B cell (primary cell): ENCODE measurements around the gene GCN1. TPM values are rescaled to one million over a fixed set of nuclear protein-coding genes. Genes with fewer than 3 reads are reported as not detected.
A peak's percentile ranks its signal among the peaks of the same experiment; 100 is the strongest.

ENCODE experiments used
- ATAC-seq: fragments of 200-7000 bp; cut with Tn5 transposase; one replicate; pipeline ENCODE4 v1.10.0; 2021; ENCODE audit warnings: low read depth, mild to moderate bottlenecking, moderate number of reproducible peaks, moderate library complexity
- CTCF ChIA-PET: fragments of 350-600 bp; sonication (Branson Sonifier 250); formaldehyde crosslinking; loops from one replicate; lab custom pipeline; 2021; ENCODE audit warnings: antibody characterized with exemption, inconsistent platforms; lab: Charles Lee
- POLR2A ChIA-PET: fragments of 350-600 bp; sonication (Branson Sonifier 250); formaldehyde crosslinking; loops from one replicate; lab custom pipeline; 2021; ENCODE audit warnings: antibody characterized with exemption; lab: Charles Lee
- DNase-seq: peaks from one replicate; pipeline ENCODE4 v3.0.0; 2013
- H2AFZ ChIP-seq: 2 replicates; pipeline ENCODE4 v1.6.1; 2012; ENCODE audit warnings: mild to moderate bottlenecking, low read depth, low read length; ENCODE audit not compliant: insufficient read depth, poor library complexity, severe bottlenecking
- H3K27ac ChIP-seq, 2 donors: 1 replicate in 1 of 2; 2 replicates in 1 of 2; pipeline ENCODE4 v1.5.1; 2012 to 2013; ENCODE audit warnings: low read length in 2 of 2, mild to moderate bottlenecking in 2 of 2, moderate library complexity in 1 of 2
- H3K27me3 ChIP-seq, 4 experiments: fragments of 200-600 bp in 1 of 4; sonication (generic) in 1 of 4; replicated peaks in 1 of 4; 1 replicate in 2 of 4; 2 replicates in 2 of 4; pipeline versions ENCODE4 v1.6.1 to v1.7.0; 2013 to 2016; ENCODE audit warnings: low read length in 3 of 4, mild to moderate bottlenecking in 2 of 4, mixed read lengths in 1 of 4, moderate library complexity in 1 of 4; ENCODE audit not compliant: insufficient read depth in 4 of 4, control insufficient read depth in 3 of 4; ENCODE audit errors: control extremely low read depth in 1 of 4
- H3K36me3 ChIP-seq, 2 experiments: replicated peaks in 1 of 2; 1 replicate in 1 of 2; 2 replicates in 1 of 2; pipeline versions ENCODE4 v1.6.1 to v1.7.1; 2013; ENCODE audit warnings: low read length in 1 of 2; ENCODE audit not compliant: insufficient read depth in 2 of 2, control insufficient read depth in 1 of 2; ENCODE audit errors: control extremely low read depth in 1 of 2, extremely low read depth in 1 of 2
- H3K4me1 ChIP-seq, 2 donors: fragments of 200-600 bp in 1 of 2; sonication (generic) in 1 of 2; 1 replicate in 1 of 2; 2 replicates in 1 of 2; pipeline versions ENCODE4 v1.5.1 to v1.6.1; 2013 to 2017; ENCODE audit warnings: low read length in 2 of 2; ENCODE audit not compliant: control insufficient read depth in 2 of 2, insufficient read depth in 2 of 2
- H3K4me2 ChIP-seq: replicated peaks from 2 replicates; pipeline ENCODE3; 2012; ENCODE audit warnings: mild to moderate bottlenecking, low read depth, low read length; ENCODE audit not compliant: poor library complexity, severe bottlenecking
- H3K4me3 ChIP-seq, 5 experiments: fragments of 200-600 bp in 1 of 5; sonication (generic) in 1 of 5; 1 replicate in 3 of 5; 2 replicates in 2 of 5; pipeline versions ENCODE4 v1.5.1 to v1.7.0; 2011 to 2016; ENCODE audit warnings: low read length in 4 of 5, mild to moderate bottlenecking in 4 of 5, low read depth in 2 of 5, control low read depth in 1 of 5, moderate library complexity in 1 of 5; ENCODE audit not compliant: insufficient read depth in 1 of 5; ENCODE audit errors: control extremely low read depth in 1 of 5, extremely low read depth in 1 of 5
- H3K79me2 ChIP-seq: fragments of 200-600 bp; sonication (generic); one replicate; pipeline ENCODE4 v1.6.0; 2016; ENCODE audit warnings: low read length; ENCODE audit not compliant: control insufficient read depth, insufficient read depth
- H3K9ac ChIP-seq: fragments of 200-600 bp; sonication (generic); 2 replicates; pipeline ENCODE4 v1.6.1; 2017; ENCODE audit warnings: mild to moderate bottlenecking, low read length, moderate library complexity
- H3K9me3 ChIP-seq, 3 donors: one replicate each; pipeline versions ENCODE4 v1.6.1 to v1.7.1; 2013; ENCODE audit warnings: low read length in 2 of 3; ENCODE audit not compliant: control insufficient read depth in 2 of 3, insufficient read depth in 1 of 3; ENCODE audit errors: control extremely low read depth in 1 of 3
- H4K20me1 ChIP-seq: 2 replicates; pipeline ENCODE4 v1.6.0; 2012; ENCODE audit warnings: mild to moderate bottlenecking, low read length; ENCODE audit not compliant: insufficient read depth, control insufficient read depth, poor library complexity, severe bottlenecking
- H3K27ac Mint-ChIP-seq: one replicate; pipeline ENCODE4 v1.8.0; 2021; ENCODE audit warnings: mixed read lengths
- H3K27me3 Mint-ChIP-seq: one replicate; pipeline ENCODE4 v1.8.0; 2021; ENCODE audit warnings: mixed read lengths
- H3K4me1 Mint-ChIP-seq: one replicate; pipeline ENCODE4 v1.8.0; 2021; ENCODE audit warnings: mixed read lengths
- H3K4me3 Mint-ChIP-seq: one replicate; pipeline ENCODE4 v1.8.0; 2021; ENCODE audit warnings: mixed read lengths
- H3K9me3 Mint-ChIP-seq: one replicate; pipeline ENCODE4 v1.8.0; 2022; ENCODE audit warnings: mixed read lengths; ENCODE audit not compliant: insufficient read depth
- EZH2 ChIP-seq: IDR thresholded peaks from 2 replicates; pipeline ENCODE4 v1.6.1; 2012; ENCODE audit warnings: borderline replicate concordance, low read depth, mild to moderate bottlenecking, moderate library complexity, low read length; ENCODE audit not compliant: insufficient read depth, poor library complexity, severe bottlenecking
- WGBS: methylation state at CpG from one replicate; pipeline ENCODE4 v1.1.5; 2013; ENCODE audit warnings: missing lambda C conversion rate; ENCODE audit not compliant: insufficient coverage; 5-methylcytosine and 5-hydroxymethylcytosine counted together
- intact Hi-C: fragments of 100-400 bp; cut with micrococcal nuclease; formaldehyde crosslinking; loops from one replicate; pipeline ENCODE4 v1.10.0; 2022
- polyA plus RNA-seq: library from polyadenylated mRNA; depleted of rRNA; stranded (reverse); fragments of >200 nt; gene quantifications from 2 replicates; pipeline ENCODE4 v1.2.3, GENCODE V29; 2012
- total RNA-seq, 2 donors: library from RNA; stranded (reverse); fragments of 120-200 nt in 1 of 2; gene quantifications; 1 replicate in 1 of 2; 2 replicates in 1 of 2; pipeline versions ENCODE4 v1.2.3 to v1.2.4, GENCODE V29; 2013 to 2022
- TF ChIP-seq, protein P1 (sequence below): fragments of 200-600 bp; IDR thresholded peaks from one replicate; pipeline ENCODE4 v1.8.0; 2022; ENCODE audit warnings: antibody characterized with exemption, mild to moderate bottlenecking

Gene GCN1
- total and polyA plus RNA-seq, 2 donors (not counting 1 experiment from before 2014, with no cell fraction given): 41.3 to 127 TPM

DNA sequence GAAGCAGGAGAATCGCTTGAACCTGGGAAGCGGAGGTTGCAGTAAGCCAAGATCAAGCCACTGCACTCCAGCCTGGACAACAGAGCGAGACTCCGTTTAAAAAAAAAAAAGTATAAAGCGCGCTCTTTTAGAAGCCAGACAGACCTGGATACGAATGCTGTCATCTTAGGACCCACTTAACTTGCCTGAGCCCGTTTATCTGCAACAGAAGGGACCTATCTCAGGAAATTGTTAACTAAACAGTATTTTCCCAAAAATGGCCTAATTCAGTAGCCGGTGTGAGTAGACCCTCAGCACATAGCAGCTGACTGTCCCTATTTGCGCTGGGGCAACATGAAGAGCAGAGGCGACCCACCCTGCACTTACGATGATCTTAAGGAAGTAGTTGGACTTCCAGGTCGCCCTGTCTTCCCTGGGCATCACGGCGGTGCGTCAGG lies 5.9 kb upstream of the GCN1 start:
- Mint-ChIP-seq H3K4me3 (peak overlapping the region; percentile 95), H3K9me3 (no peaks in the 10 kb centered on the region), H3K4me1 (peaks cover 25% of the 10 kb centered on the region), H3K27me3 (no peaks in the 10 kb centered on the region), H3K27ac (peak overlapping the region; percentile 100)
- Histone ChIP-seq H2AFZ (peak overlapping the region; percentile 12), H3K79me2 (peaks cover 34% of the 10 kb centered on the region), H3K4me2 (peak overlapping the region; percentile 82), H3K9me3 (no peaks in the 10 kb centered on the region), H3K9ac (peak overlapping the region; percentile 92), H3K4me1 (peaks cover 22 to 29% of the 10 kb centered on the region in 2 donors), H3K27ac (peak overlapping the region; percentile 49 to 80), H3K36me3 (peaks cover 5 to 33% of the 10 kb centered on the region in 2 experiments), H4K20me1 (peaks cover 26% of the 10 kb centered on the region), H3K4me3 (peak overlapping the region; percentile 61 to 98 (median 93)), H3K27me3 (no peaks in the 10 kb centered on the region)
- TF ChIP-seq EZH2: no peak
- TF ChIP-seq, protein P1, sequence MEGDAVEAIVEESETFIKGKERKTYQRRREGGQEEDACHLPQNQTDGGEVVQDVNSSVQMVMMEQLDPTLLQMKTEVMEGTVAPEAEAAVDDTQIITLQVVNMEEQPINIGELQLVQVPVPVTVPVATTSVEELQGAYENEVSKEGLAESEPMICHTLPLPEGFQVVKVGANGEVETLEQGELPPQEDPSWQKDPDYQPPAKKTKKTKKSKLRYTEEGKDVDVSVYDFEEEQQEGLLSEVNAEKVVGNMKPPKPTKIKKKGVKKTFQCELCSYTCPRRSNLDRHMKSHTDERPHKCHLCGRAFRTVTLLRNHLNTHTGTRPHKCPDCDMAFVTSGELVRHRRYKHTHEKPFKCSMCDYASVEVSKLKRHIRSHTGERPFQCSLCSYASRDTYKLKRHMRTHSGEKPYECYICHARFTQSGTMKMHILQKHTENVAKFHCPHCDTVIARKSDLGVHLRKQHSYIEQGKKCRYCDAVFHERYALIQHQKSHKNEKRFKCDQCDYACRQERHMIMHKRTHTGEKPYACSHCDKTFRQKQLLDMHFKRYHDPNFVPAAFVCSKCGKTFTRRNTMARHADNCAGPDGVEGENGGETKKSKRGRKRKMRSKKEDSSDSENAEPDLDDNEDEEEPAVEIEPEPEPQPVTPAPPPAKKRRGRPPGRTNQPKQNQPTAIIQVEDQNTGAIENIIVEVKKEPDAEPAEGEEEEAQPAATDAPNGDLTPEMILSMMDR: no peak
- POLR2A ChIA-PET: interaction anchor here (0.6 to 3.7 kb wide), 9 partner anchors 20 to 210 kb away, joined by 3 to 47 read pairs (median 9); partner anchors contain the start of genes RAB35, RNU4-1, RNU4-2 and SIRT4
- intact Hi-C loops: no loop called here
- 4% methylated on average over 16 of the region's 16 CpGs for WGBS
- ATAC-seq (no peak), DNase-seq (no peak)
- CTCF ChIA-PET: interaction anchor here (0.7 to 3.4 kb wide), 16 partner anchors 25 to 532 kb away, joined by 3 to 24 read pairs (median 4); partner anchors contain the start of genes PRKAB1, PXN, RAB35 and RNU4-1
